ENCODE results near the gene GABBR1. TPM values are rescaled to one million over a fixed set of nuclear protein-coding genes. Genes with fewer than 3 reads are reported as not detected.

GABBR1 gene
- total RNA-seq, 1 experiment from 2014 or later = 146 TPM

DNA sequence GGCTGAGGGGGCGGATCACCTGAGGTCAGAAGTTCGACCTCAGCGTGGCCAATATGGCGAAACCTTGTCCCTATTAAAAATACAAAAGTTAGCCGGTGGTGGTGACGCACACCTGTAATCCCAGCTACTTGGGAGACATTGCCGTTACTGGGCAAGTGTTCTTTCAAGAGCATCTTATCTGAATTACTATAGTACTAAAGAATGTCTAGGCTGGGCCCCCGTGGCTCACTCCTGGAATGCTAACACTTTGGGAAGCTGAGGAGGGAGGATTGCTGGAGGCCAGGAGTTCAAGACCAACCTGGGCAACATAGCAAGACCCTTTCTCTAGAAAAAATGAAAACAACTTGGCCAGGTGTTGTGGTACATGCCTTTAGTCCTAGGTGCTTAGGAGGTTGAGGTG is 48.8 kb upstream of the GABBR1 start:
- no peak overlapping the region for H3K56ac ChIP-seq (ENCODE audit: insufficient read length, low read depth, low read length)
- H2AFZ ChIP-seq (ENCODE audit: low read length) = no peak overlapping the region
- H2BK120ac ChIP-seq (ENCODE audit: low read depth, low read length, poor library complexity, severe bottlenecking) = no peak overlapping the region
- no peaks in the 10 kb centered on the region for H3K79me2 ChIP-seq (ENCODE audit: insufficient read depth, low read length)
- H3K9me3 ChIP-seq (ENCODE audit: control insufficient read depth, low read depth, low read length) = no peaks in the 10 kb centered on the region
- no peak overlapping the region for H3K27ac ChIP-seq (ENCODE audit: insufficient read length, low read depth, low read length)
- H4K8ac ChIP-seq (replicated peaks; ENCODE audit: insufficient read length, low read depth, low read length) = no peak overlapping the region
- H2BK12ac ChIP-seq (ENCODE audit: insufficient read length, low read depth, low read length) = no peak overlapping the region
- no peaks in the 10 kb centered on the region for H3K79me1 ChIP-seq (ENCODE audit: insufficient read depth, low read depth, low read length, poor library complexity, severe bottlenecking)
- no peak for DNase-seq
- Mint-ChIP-seq H3K4me3 (no peak overlapping the region), H3K36me3 (ENCODE audit: insufficient read depth in 1 of 3, low read depth in 3 of 3) (peaks cover 1 to 13% (median 4%) of the 10 kb centered on the region in 3 experiments; a peak in 5 of 7 replicates), H3K9me3 (no peaks in the 10 kb centered on the region; a peak in 2 of 5 replicates), H3K27me3 (ENCODE audit: low read depth) (no peaks in the 10 kb centered on the region), H3K27ac (no peak overlapping the region), H3K4me1 (peaks cover 26 to 42% of the 10 kb centered on the region in 2 experiments)
- no peak overlapping the region for H3K9ac ChIP-seq (ENCODE audit: extremely low read depth, insufficient read length, low read length)
- no peak overlapping the region for H3K18ac ChIP-seq (ENCODE audit: insufficient read length, low read depth, low read length)
- H3K4me1 ChIP-seq (ENCODE audit: insufficient read depth, low read length) = peaks cover 7% of the 10 kb centered on the region; the same call in 1 of the 2 replicates
- no peak overlapping the region for H3K14ac ChIP-seq (ENCODE audit: insufficient read depth, low read length)
- H3T11ph ChIP-seq (ENCODE audit: low read length) = no peak overlapping the region
- WGBS (ENCODE audit: extremely low coverage, insufficient read length, low lambda C conversion rate) = no CpG with 5 or more reads among the region's 8 CpGs
- H4K5ac ChIP-seq (ENCODE audit: insufficient read length, low read depth, low read length) = no peak overlapping the region
- no peak overlapping the region for H2BK5ac ChIP-seq (ENCODE audit: insufficient read length, low read length)
- H2BK15ac ChIP-seq (ENCODE audit: low read depth, low read length) = no peak overlapping the region
- no peaks in the 10 kb centered on the region for H3K23me2 ChIP-seq (ENCODE audit: insufficient read length, low read depth, low read length, poor library complexity, severe bottlenecking)
- no peaks in the 10 kb centered on the region for H4K20me1 ChIP-seq (ENCODE audit: control insufficient read depth, insufficient read depth, insufficient read length)
- no peak overlapping the region for H2AK5ac ChIP-seq (ENCODE audit: insufficient read length, low read length)
- H3K27me3 ChIP-seq (ENCODE audit: insufficient read depth, low read length) = no peaks in the 10 kb centered on the region
- H3K23ac ChIP-seq (ENCODE audit: insufficient read length, low read depth, low read length) = no peak overlapping the region
- H4K91ac ChIP-seq (ENCODE audit: insufficient read length, low read depth, low read length) = no peak overlapping the region
- H3K4me2 ChIP-seq (ENCODE audit: insufficient read depth, insufficient read length, low read length) = no peak overlapping the region
- H3K4ac ChIP-seq (ENCODE audit: low read depth, low read length) = no peak overlapping the region
- no peak overlapping the region for H2BK20ac ChIP-seq (ENCODE audit: low read depth, low read length, poor library complexity, severe bottlenecking)
- TF ChIP-seq, protein P1, sequence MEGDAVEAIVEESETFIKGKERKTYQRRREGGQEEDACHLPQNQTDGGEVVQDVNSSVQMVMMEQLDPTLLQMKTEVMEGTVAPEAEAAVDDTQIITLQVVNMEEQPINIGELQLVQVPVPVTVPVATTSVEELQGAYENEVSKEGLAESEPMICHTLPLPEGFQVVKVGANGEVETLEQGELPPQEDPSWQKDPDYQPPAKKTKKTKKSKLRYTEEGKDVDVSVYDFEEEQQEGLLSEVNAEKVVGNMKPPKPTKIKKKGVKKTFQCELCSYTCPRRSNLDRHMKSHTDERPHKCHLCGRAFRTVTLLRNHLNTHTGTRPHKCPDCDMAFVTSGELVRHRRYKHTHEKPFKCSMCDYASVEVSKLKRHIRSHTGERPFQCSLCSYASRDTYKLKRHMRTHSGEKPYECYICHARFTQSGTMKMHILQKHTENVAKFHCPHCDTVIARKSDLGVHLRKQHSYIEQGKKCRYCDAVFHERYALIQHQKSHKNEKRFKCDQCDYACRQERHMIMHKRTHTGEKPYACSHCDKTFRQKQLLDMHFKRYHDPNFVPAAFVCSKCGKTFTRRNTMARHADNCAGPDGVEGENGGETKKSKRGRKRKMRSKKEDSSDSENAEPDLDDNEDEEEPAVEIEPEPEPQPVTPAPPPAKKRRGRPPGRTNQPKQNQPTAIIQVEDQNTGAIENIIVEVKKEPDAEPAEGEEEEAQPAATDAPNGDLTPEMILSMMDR (conservative IDR thresholded peaks at IDR 0.05) = no peak
